Measurements from ENCODE around the gene UBE2E1. TPM values are rescaled to one million over a fixed set of nuclear protein-coding genes. Genes with fewer than 3 reads are reported as not detected.

Gene UBE2E1
- total and polyA plus RNA-seq, 4 donors = 6.6 to 31.8 (median 25.4) TPM

DNA sequence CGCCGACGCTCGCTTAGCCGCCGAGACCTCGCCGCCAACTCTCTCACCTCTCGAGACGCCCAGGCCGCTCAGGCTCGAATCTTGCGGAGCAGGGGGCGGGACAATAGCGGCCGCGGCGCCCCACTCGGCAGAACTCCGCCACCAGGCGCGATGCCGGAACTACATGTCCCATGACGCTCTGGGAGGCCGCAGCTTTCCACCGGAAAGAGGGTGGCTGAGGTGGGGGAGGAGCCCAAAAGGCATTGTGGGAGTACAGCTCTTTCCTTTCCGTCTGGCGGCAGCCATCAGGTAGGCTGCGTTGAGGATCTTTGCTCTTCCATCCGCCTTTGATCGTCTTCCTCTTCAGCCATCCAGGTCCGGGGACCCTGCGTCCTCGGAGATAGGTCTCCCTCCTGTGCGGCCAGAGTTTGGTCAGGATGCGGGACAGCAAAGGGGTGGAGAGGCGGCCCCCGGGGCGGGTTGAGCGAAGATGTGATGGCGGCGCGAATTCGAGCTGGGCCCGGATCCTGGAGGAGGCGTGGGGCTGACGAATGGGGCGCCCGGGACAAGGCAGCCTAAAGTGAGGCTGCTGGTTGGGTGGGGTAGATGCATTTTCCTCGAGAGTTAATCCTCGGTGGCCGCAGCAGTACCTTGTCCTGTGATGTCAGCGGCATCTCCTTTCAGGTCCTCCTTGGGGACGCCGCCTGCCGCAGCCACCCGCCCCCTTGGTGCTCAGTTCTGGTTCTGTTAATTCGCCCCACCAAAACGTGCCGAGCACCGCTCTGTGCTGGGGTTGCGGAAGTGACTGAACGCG, 111.3 kb downstream of the UBE2E1 start, which contains the start of the genes NKIRAS1 and RPL15:
TSS of gene NKIRAS1 (minus strand) at position 105 of the 793 bp plus-strand sequence. CDS start 6,086 bp downstream, outside the sequence.
TSS of gene RPL15 (plus strand) at position 247 of the 793 bp plus-strand sequence. CDS start 728 bp downstream, outside the sequence.
- DNase-seq (ENCODE audit: low spot score) = peak; percentile 92
- no peaks in the 10 kb centered on the region for H3K27me3 ChIP-seq (ENCODE audit: control insufficient read depth in 4 of 4, insufficient read depth in 4 of 4, low read length in 3 of 4)
- H3K9ac ChIP-seq (ENCODE audit: low read depth in 1 of 2, low read length in 2 of 2) = peak within 1 kb of the TSS; percentile 94 to 97
- TF ChIP-seq GABPA (IDR thresholded peaks at IDR 0.05 in 1 of 2, conservative IDR thresholded peaks at IDR 0.05 in 1 of 2) (peak; percentile 69 to 92), ATF3 (IDR thresholded peaks at IDR 0.05) (no peak), JUND (IDR thresholded peaks at IDR 0.05) (peak in 1 of 2 donors; percentile 11), HNF4G (IDR thresholded peaks at IDR 0.05) (no peak), FOXA2 (IDR thresholded peaks at IDR 0.05) (no peak), EGR1 (IDR thresholded peaks at IDR 0.05; ENCODE audit: low read depth in 2 of 2) (peak in 1 of 2 donors; percentile 42), YY1 (IDR thresholded peaks at IDR 0.05) (peak; percentile 95), FOXA1 (IDR thresholded peaks at IDR 0.05) (no peak), HNF4A (conservative IDR thresholded peaks at IDR 0.05) (peak in 1 of 2 donors; percentile 6), SP1 (IDR thresholded peaks at IDR 0.05) (peak; percentile 70), ZBTB33 (IDR thresholded peaks at IDR 0.05) (no peak), RAD21 (IDR thresholded peaks at IDR 0.05) (peak; percentile 48 to 55), NR2F2 (IDR thresholded peaks at IDR 0.05) (no peak), RXRA (IDR thresholded peaks at IDR 0.05) (no peak), TAF1 (conservative IDR thresholded peaks at IDR 0.05) (peak; percentile 99)
- TF ChIP-seq, protein P1, sequence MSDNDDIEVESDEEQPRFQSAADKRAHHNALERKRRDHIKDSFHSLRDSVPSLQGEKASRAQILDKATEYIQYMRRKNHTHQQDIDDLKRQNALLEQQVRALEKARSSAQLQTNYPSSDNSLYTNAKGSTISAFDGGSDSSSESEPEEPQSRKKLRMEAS (IDR thresholded peaks at IDR 0.05) = peak; percentile 67
- TF ChIP-seq, protein P2, sequence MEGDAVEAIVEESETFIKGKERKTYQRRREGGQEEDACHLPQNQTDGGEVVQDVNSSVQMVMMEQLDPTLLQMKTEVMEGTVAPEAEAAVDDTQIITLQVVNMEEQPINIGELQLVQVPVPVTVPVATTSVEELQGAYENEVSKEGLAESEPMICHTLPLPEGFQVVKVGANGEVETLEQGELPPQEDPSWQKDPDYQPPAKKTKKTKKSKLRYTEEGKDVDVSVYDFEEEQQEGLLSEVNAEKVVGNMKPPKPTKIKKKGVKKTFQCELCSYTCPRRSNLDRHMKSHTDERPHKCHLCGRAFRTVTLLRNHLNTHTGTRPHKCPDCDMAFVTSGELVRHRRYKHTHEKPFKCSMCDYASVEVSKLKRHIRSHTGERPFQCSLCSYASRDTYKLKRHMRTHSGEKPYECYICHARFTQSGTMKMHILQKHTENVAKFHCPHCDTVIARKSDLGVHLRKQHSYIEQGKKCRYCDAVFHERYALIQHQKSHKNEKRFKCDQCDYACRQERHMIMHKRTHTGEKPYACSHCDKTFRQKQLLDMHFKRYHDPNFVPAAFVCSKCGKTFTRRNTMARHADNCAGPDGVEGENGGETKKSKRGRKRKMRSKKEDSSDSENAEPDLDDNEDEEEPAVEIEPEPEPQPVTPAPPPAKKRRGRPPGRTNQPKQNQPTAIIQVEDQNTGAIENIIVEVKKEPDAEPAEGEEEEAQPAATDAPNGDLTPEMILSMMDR (IDR thresholded peaks at IDR 0.05; ENCODE audit: low read depth, low read length, missing input control) = peak; percentile 52
- TF ChIP-seq, protein P3, sequence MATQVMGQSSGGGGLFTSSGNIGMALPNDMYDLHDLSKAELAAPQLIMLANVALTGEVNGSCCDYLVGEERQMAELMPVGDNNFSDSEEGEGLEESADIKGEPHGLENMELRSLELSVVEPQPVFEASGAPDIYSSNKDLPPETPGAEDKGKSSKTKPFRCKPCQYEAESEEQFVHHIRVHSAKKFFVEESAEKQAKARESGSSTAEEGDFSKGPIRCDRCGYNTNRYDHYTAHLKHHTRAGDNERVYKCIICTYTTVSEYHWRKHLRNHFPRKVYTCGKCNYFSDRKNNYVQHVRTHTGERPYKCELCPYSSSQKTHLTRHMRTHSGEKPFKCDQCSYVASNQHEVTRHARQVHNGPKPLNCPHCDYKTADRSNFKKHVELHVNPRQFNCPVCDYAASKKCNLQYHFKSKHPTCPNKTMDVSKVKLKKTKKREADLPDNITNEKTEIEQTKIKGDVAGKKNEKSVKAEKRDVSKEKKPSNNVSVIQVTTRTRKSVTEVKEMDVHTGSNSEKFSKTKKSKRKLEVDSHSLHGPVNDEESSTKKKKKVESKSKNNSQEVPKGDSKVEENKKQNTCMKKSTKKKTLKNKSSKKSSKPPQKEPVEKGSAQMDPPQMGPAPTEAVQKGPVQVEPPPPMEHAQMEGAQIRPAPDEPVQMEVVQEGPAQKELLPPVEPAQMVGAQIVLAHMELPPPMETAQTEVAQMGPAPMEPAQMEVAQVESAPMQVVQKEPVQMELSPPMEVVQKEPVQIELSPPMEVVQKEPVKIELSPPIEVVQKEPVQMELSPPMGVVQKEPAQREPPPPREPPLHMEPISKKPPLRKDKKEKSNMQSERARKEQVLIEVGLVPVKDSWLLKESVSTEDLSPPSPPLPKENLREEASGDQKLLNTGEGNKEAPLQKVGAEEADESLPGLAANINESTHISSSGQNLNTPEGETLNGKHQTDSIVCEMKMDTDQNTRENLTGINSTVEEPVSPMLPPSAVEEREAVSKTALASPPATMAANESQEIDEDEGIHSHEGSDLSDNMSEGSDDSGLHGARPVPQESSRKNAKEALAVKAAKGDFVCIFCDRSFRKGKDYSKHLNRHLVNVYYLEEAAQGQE (IDR thresholded peaks at IDR 0.05) = peak; percentile 95
- H3K27ac ChIP-seq (ENCODE audit: low read depth in 1 of 2, low read length in 2 of 2) = peak within 1 kb of the TSS; percentile 88 to 96
- no peaks in the 10 kb centered on the region for H3K9me3 ChIP-seq (ENCODE audit: control insufficient read depth in 4 of 4, low read length in 3 of 4)
- peaks cover 0 to 37% (median 28%) of the 10 kb centered on the region in 4 donors for H3K4me1 ChIP-seq (ENCODE audit: control insufficient read depth in 4 of 4, insufficient read depth in 4 of 4, low read length in 3 of 4)
- peaks cover 0 to 13% (median 9%) of the 10 kb centered on the region in 4 donors for H3K36me3 ChIP-seq (ENCODE audit: control insufficient read depth in 4 of 4, insufficient read depth in 3 of 4, low read depth in 1 of 4, low read length in 3 of 4)
- H3K4me3 ChIP-seq (ENCODE audit: low read depth in 1 of 3, low read length in 3 of 3) = peak within 1 kb of the TSS; percentile 95
- WGBS = under 1% methylated on average over 64 of the region's 64 CpGs

Measured in liver (tissue), 9 donors.